GM12874 (cell line): ENCODE results near the gene SSBP3.

Experiments
- CTCF ChIP-seq: IDR thresholded peaks from 2 replicates; pipeline ENCODE4 v1.5.1; 2011; ENCODE audit warnings: low read depth, mild to moderate bottlenecking, control low read depth, low read length, moderate library complexity; ENCODE audit not compliant: insufficient read depth

The SSBP3 gene

GRCh38 chr1:54396261-54396933, 9.8 kb downstream of the SSBP3 start:
- no peak for TF ChIP-seq CTCF

GRCh38 chr1:54395281-54395934, 10.8 kb downstream of the SSBP3 start:
- TF ChIP-seq CTCF, result no peak

GRCh38 chr1:54394104-54394503, 12.1 kb downstream of the SSBP3 start:
- no peak for TF ChIP-seq CTCF

GRCh38 chr1:54392401-54392800, 13.8 kb downstream of the SSBP3 start:
- no peak for TF ChIP-seq CTCF

GRCh38 chr1:54391450-54392209, 14.6 kb downstream of the SSBP3 start:
- no peak for TF ChIP-seq CTCF

- TF ChIP-seq CTCF, result no peak
Observed at GRCh38 chr1:54390655-54391054, 15.5 kb downstream of the SSBP3 start.

GRCh38 chr1:54387419-54387818, 18.8 kb downstream of the SSBP3 start:
- TF ChIP-seq CTCF, result no peak
